HEK293 (cell line): Measurements from ENCODE around the gene MEI1.

Source experiments
- CTCF ChIA-PET: fragments of 350-600 bp; formaldehyde crosslinking; extraction: SDS; loops from one replicate; lab custom pipeline; 2021; ENCODE audit warnings: antibody characterized with exemption; lab: Yijun Ruan, JAX
- POLR2A ChIA-PET: fragments of 300-600 bp; formaldehyde crosslinking; extraction: SDS; loops from one replicate; lab custom pipeline; 2020; ENCODE audit warnings: antibody characterized with exemption, inconsistent platforms; lab: Yijun Ruan, JAX
- H3K27ac ChIP-seq: fragments of 200-500 bp; sonication (Bioruptor generic); 2 replicates; pipeline ENCODE4 v1.5.1; 2014; ENCODE audit warnings: low read depth, low read length, control low read depth, inconsistent platforms; ENCODE audit errors: extremely low read depth
- H3K36me3 ChIP-seq, 2 experiments: fragments of 200-500 bp in 1 of 2; sonication (Bioruptor generic) in 1 of 2; 1 replicate in 1 of 2; 2 replicates in 1 of 2; pipeline ENCODE4 v1.5.1; 2014 to 2017; ENCODE audit warnings: inconsistent platforms in 2 of 2, low read length in 2 of 2; ENCODE audit not compliant: control insufficient read depth in 2 of 2, insufficient read depth in 1 of 2
- H3K4me1 ChIP-seq: fragments of 200-500 bp; sonication (Bioruptor generic); 2 replicates; pipeline ENCODE4 v1.5.1; 2014; ENCODE audit warnings: mild to moderate bottlenecking, low read length, inconsistent platforms; ENCODE audit not compliant: control insufficient read depth, insufficient read depth
- H3K4me3 ChIP-seq: 2 replicates; pipeline ENCODE4 v1.5.1; 2011; ENCODE audit warnings: low read depth, mild to moderate bottlenecking, control low read depth, low read length, moderate library complexity
- H3K9me3 ChIP-seq: fragments of 200-500 bp; sonication (Bioruptor generic); 2 replicates; pipeline ENCODE4 v1.5.1; 2014; ENCODE audit warnings: low read depth, low read length, inconsistent platforms; ENCODE audit not compliant: control insufficient read depth, insufficient read depth
- BCL11B ChIP-seq: fragments of 450-650 bp; formaldehyde crosslinking; IDR thresholded peaks from 2 replicates; pipeline ENCODE4 v1.5.1; 2016; ENCODE audit warnings: low read depth, missing biosample characterization, missing genetic modification characterization
- CTCF ChIP-seq: fragments of 450-650 bp; formaldehyde crosslinking; IDR thresholded peaks from 2 replicates; pipeline ENCODE4 v1.5.1; 2016; ENCODE audit warnings: missing biosample characterization, missing genetic modification characterization
- EGR2 ChIP-seq: fragments of 450-650 bp; formaldehyde crosslinking; IDR thresholded peaks from 2 replicates; pipeline ENCODE4 v1.5.1; 2016; ENCODE audit warnings: low read depth, missing biosample characterization, missing genetic modification characterization
- GLI4 ChIP-seq: fragments of 450-650 bp; formaldehyde crosslinking; IDR thresholded peaks from 2 replicates; pipeline ENCODE4 v1.5.1; 2016; ENCODE audit warnings: missing biosample characterization, missing genetic modification characterization
- MZF1 ChIP-seq: fragments of 450-650 bp; formaldehyde crosslinking; IDR thresholded peaks from 2 replicates; pipeline ENCODE4 v1.5.1; 2017; ENCODE audit warnings: missing biosample characterization, missing genetic modification characterization, borderline replicate concordance
- ZBTB11 ChIP-seq: fragments of 450-650 bp; formaldehyde crosslinking; conservative IDR thresholded peaks from 2 replicates; pipeline ENCODE4 v1.5.1; 2016; ENCODE audit warnings: low read depth, missing biosample characterization, missing genetic modification characterization
- ZBTB17 ChIP-seq: fragments of 450-650 bp; formaldehyde crosslinking; IDR thresholded peaks from 2 replicates; pipeline ENCODE4 v1.5.1; 2016; ENCODE audit warnings: missing biosample characterization, missing genetic modification characterization
- ZFHX2 ChIP-seq: fragments of 450-650 bp; formaldehyde crosslinking; conservative IDR thresholded peaks from 2 replicates; pipeline ENCODE4 v1.5.1; 2016; ENCODE audit warnings: missing biosample characterization, missing genetic modification characterization
- ZNF114 ChIP-seq: fragments of 450-650 bp; formaldehyde crosslinking; IDR thresholded peaks from 2 replicates; pipeline ENCODE4 v1.5.0; 2017; ENCODE audit warnings: missing biosample characterization, missing genetic modification characterization
- ZNF266 ChIP-seq: fragments of 450-650 bp; formaldehyde crosslinking; IDR thresholded peaks from 2 replicates; pipeline ENCODE4 v1.5.1; 2016; ENCODE audit warnings: missing biosample characterization, missing genetic modification characterization, low read depth
- ZNF311 ChIP-seq: fragments of 450-650 bp; formaldehyde crosslinking; IDR thresholded peaks from 2 replicates; pipeline ENCODE4 v1.5.1; 2017; ENCODE audit warnings: missing biosample characterization, missing genetic modification characterization, borderline replicate concordance
- ZNF639 ChIP-seq: fragments of 450-650 bp; formaldehyde crosslinking; IDR thresholded peaks from 2 replicates; pipeline ENCODE4 v1.5.1; 2016; ENCODE audit warnings: missing biosample characterization, missing genetic modification characterization
- ZNF785 ChIP-seq: fragments of 450-650 bp; formaldehyde crosslinking; IDR thresholded peaks from 2 replicates; pipeline ENCODE4 v1.5.1; 2016; ENCODE audit warnings: missing biosample characterization, missing genetic modification characterization
- ZNF792 ChIP-seq: fragments of 450-650 bp; formaldehyde crosslinking; IDR thresholded peaks from 2 replicates; pipeline ENCODE4 v1.5.1; 2016; ENCODE audit warnings: missing biosample characterization, missing genetic modification characterization
- ZNF843 ChIP-seq: fragments of 450-650 bp; formaldehyde crosslinking; IDR thresholded peaks from 2 replicates; pipeline ENCODE4 v1.5.1; 2016; ENCODE audit warnings: missing biosample characterization, missing genetic modification characterization
- ZSCAN4 ChIP-seq: fragments of 450-650 bp; formaldehyde crosslinking; IDR thresholded peaks from 2 replicates; pipeline ENCODE4 v1.5.1; 2017; ENCODE audit warnings: missing biosample characterization, missing genetic modification characterization

The MEI1 gene

GRCh38 chr22:41822317-41823057, 123.2 kb downstream of the MEI1 start (continued):
- TF ChIP-seq CTCF (peak; percentile 55; the same call in 1 of the 2 replicates), ZBTB17 (no peak), ZBTB11 (no peak), ZNF792 (no peak), MZF1 (tag by site-specific recombination) (peak; percentile 60; the same call in 1 of the 2 replicates)
- TF ChIP-seq, all 188 proteins: peak for 5

- Histone ChIP-seq H3K36me3 (peaks cover 0 to 58% of the 10 kb centered on the region in 2 experiments; a peak in 1 of 3 replicates), H3K9me3 (no peaks in the 10 kb centered on the region)
- TF ChIP-seq ZNF311 (tag by site-specific recombination) (no peak), MZF1 (tag by site-specific recombination) (no peak), ZSCAN4 (tag by site-specific recombination) (no peak), ZNF843 (no peak), GLI4 (tag by site-specific recombination) (no peak), ZNF785 (tag by site-specific recombination) (no peak), ZNF114 (tag by site-specific recombination) (no peak), ZNF639 (tag by site-specific recombination) (no peak), ZNF266 (tag by site-specific recombination) (no peak)
- TF ChIP-seq, all 188 proteins: peak for 0
- ChIA-PET CTCF (interaction anchor here (1.3 kb wide), 1 partner anchor 77 kb away, joined by 5 read pairs; no protein-coding TSS in a partner anchor), POLR2A (no interaction called here)
- H3K27ac ChIP-seq, result no peak overlapping the region
- H3K4me3 ChIP-seq, result no peak overlapping the region
- H3K4me1 ChIP-seq, result no peaks in the 10 kb centered on the region
These were observed 124.5 kb downstream of the MEI1 start for GRCh38 chr22:41823797-41824196.

GRCh38 chr22:41825376-41825775, 126.1 kb downstream of the MEI1 start:
- H3K27ac ChIP-seq, result no peak overlapping the region
- H3K4me3 ChIP-seq, result no peak overlapping the region
- H3K9me3 ChIP-seq, result no peaks in the 10 kb centered on the region
- no peaks in the 10 kb centered on the region for H3K4me1 ChIP-seq
- 0 out of 2 replicates have a peak, but pooled peaks have one; percentile 41 for TF ChIP-seq EGR2
- peak; percentile 48 for TF ChIP-seq ZFHX2 (tag by site-specific recombination)
- TF ChIP-seq BCL11B (tag by site-specific recombination), result no peak
- CTCF ChIA-PET, result interaction anchor here (2.6 kb wide), 1 partner anchor 128 kb away, joined by 11 read pairs; no protein-coding TSS in a partner anchor
- POLR2A ChIA-PET, result interaction anchor here (3.3 kb wide), 1 partner anchor 25 kb away, joined by 12 read pairs; the partner anchor contains the start of gene CCDC134
- H3K36me3 ChIP-seq, result peaks cover 0 to 48% of the 10 kb centered on the region in 2 experiments; a peak in 1 of 3 replicates
